HFFc6 (cell line): ENCODE results near the gene ACAN. TPM values are rescaled to one million over a fixed set of nuclear protein-coding genes. Genes with fewer than 3 reads are reported as not detected.

Source experiments
- DNase-seq: peaks from one replicate; pipeline ENCODE4 v3.0.0-alpha.2; 2018
- H3K27ac Mint-ChIP-seq: 2 replicates; pipeline ENCODE4 v1.8.0; 2020; ENCODE audit warnings: mild to moderate bottlenecking, mixed read lengths
- H3K27me3 Mint-ChIP-seq: 2 replicates; pipeline ENCODE4 v1.8.0; 2021; ENCODE audit warnings: mild to moderate bottlenecking, moderate library complexity, mixed read lengths; ENCODE audit not compliant: insufficient read depth
- H3K36me3 Mint-ChIP-seq: 2 replicates; pipeline ENCODE4 v1.8.0; 2021; ENCODE audit warnings: low read depth, mixed read lengths
- H3K4me1 Mint-ChIP-seq: 2 replicates; pipeline ENCODE4 v1.8.0; 2020; ENCODE audit warnings: low read depth, mixed read lengths
- H3K4me3 Mint-ChIP-seq: 2 replicates; pipeline ENCODE4 v1.8.0; 2020; ENCODE audit warnings: mild to moderate bottlenecking, moderate library complexity, mixed read lengths
- H3K9me3 Mint-ChIP-seq: 2 replicates; pipeline ENCODE4 v1.8.0; 2020; ENCODE audit warnings: mild to moderate bottlenecking, mixed read lengths
- CTCF ChIP-seq: fragments of 200-600 bp; sonication (generic); IDR thresholded peaks from 2 replicates; pipeline ENCODE4 v1.5.0; 2021; ENCODE audit warnings: antibody characterized with exemption, mild to moderate bottlenecking
- total RNA-seq, 6 experiments: library from RNA; stranded (reverse); fragmentation: NEBNext Ultra II Directional; extraction: Animal tissue kit (Norgen Biotek cat#: 25700); gene quantifications; 2 replicates in 1 of 6; 3 replicates in 5 of 6; pipeline ENCODE4 v1.2.3, GENCODE V29; 2021

Gene ACAN
- total RNA-seq, 6 experiments from 2014 or later: 0.02 to 0.14 (median 0.10) TPM; not detected in 3

GRCh38 chr15:88865498-88866099, 62.4 kb downstream of the ACAN start:
- Mint-ChIP-seq H3K4me1 (no peaks in the 10 kb centered on the region), H3K36me3 (no peaks in the 10 kb centered on the region), H3K27ac (no peak overlapping the region), H3K9me3 (no peaks in the 10 kb centered on the region; the same call in 1 of the 2 replicates), H3K4me3 (no peak overlapping the region), H3K27me3 (peaks cover 67% of the 10 kb centered on the region)
- DNase-seq: no peak
- TF ChIP-seq CTCF: no peak

GRCh38 chr15:88866295-88866881, 63.2 kb downstream of the ACAN start:
- no peaks in the 10 kb centered on the region for H3K36me3 Mint-ChIP-seq
- no peak overlapping the region for H3K27ac Mint-ChIP-seq
- peaks cover 63% of the 10 kb centered on the region for H3K27me3 Mint-ChIP-seq
- no peak for TF ChIP-seq CTCF
- no peak for DNase-seq
- no peak overlapping the region for H3K4me3 Mint-ChIP-seq
- H3K4me1 Mint-ChIP-seq: no peaks in the 10 kb centered on the region
- H3K9me3 Mint-ChIP-seq: no peaks in the 10 kb centered on the region; the same call in 1 of the 2 replicates

- no peaks in the 10 kb centered on the region; the same call in 1 of the 2 replicates for H3K9me3 Mint-ChIP-seq
Observed at GRCh38 chr15:88871313-88871712, 68.1 kb downstream of the ACAN start.

GRCh38 chr15:88872106-88872505, 68.9 kb downstream of the ACAN start:
- peaks cover 12% of the 10 kb centered on the region for H3K4me1 Mint-ChIP-seq
- no peaks in the 10 kb centered on the region; the same call in 1 of the 2 replicates for H3K9me3 Mint-ChIP-seq
- H3K36me3 Mint-ChIP-seq: peaks cover 12% of the 10 kb centered on the region; the same call in 1 of the 2 replicates
- DNase-seq: no peak
- no peak overlapping the region for H3K4me3 Mint-ChIP-seq
- TF ChIP-seq CTCF: no peak
- H3K27ac Mint-ChIP-seq: no peak overlapping the region
- H3K27me3 Mint-ChIP-seq: peaks cover 60% of the 10 kb centered on the region

More at GRCh38 chr15:88871313-88871712, 68.1 kb downstream of the ACAN start:
- TF ChIP-seq CTCF: no peak
- Mint-ChIP-seq H3K27ac (no peak overlapping the region), H3K36me3 (peaks cover 4% of the 10 kb centered on the region; the same call in 1 of the 2 replicates), H3K4me3 (no peak overlapping the region), H3K4me1 (peaks cover 12% of the 10 kb centered on the region), H3K27me3 (peaks cover 68% of the 10 kb centered on the region)
- no peak for DNase-seq

GRCh38 chr15:88872706-88873105, 69.5 kb downstream of the ACAN start:
- Mint-ChIP-seq H3K9me3 (no peaks in the 10 kb centered on the region; the same call in 1 of the 2 replicates), H3K36me3 (peaks cover 12% of the 10 kb centered on the region; the same call in 1 of the 2 replicates), H3K27ac (no peak overlapping the region), H3K4me3 (no peak overlapping the region), H3K4me1 (peaks cover 12% of the 10 kb centered on the region), H3K27me3 (peaks cover 54% of the 10 kb centered on the region)
- no peak for TF ChIP-seq CTCF
- DNase-seq: no peak
